ENCODE results near the gene COPB1. TPM values are rescaled to one million over a fixed set of nuclear protein-coding genes. Genes with fewer than 3 reads are reported as not detected.

Gene COPB1, protein sequence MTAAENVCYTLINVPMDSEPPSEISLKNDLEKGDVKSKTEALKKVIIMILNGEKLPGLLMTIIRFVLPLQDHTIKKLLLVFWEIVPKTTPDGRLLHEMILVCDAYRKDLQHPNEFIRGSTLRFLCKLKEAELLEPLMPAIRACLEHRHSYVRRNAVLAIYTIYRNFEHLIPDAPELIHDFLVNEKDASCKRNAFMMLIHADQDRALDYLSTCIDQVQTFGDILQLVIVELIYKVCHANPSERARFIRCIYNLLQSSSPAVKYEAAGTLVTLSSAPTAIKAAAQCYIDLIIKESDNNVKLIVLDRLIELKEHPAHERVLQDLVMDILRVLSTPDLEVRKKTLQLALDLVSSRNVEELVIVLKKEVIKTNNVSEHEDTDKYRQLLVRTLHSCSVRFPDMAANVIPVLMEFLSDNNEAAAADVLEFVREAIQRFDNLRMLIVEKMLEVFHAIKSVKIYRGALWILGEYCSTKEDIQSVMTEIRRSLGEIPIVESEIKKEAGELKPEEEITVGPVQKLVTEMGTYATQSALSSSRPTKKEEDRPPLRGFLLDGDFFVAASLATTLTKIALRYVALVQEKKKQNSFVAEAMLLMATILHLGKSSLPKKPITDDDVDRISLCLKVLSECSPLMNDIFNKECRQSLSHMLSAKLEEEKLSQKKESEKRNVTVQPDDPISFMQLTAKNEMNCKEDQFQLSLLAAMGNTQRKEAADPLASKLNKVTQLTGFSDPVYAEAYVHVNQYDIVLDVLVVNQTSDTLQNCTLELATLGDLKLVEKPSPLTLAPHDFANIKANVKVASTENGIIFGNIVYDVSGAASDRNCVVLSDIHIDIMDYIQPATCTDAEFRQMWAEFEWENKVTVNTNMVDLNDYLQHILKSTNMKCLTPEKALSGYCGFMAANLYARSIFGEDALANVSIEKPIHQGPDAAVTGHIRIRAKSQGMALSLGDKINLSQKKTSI
- total RNA-seq (ENCODE audit: low replicate concordance) = 108 and 130 TPM in 2 replicates
- long read RNA-seq, transcript COPB1-202 (22 exons, 3,382 nt) = major isoform, 206 of 733 reads
- long read RNA-seq, transcript COPB1-201 (22 exons, 3,481 nt) = minor isoform, 22 of 733 reads
- long read RNA-seq, partial matches to known transcripts = 395 of 733 reads
- long read RNA-seq, other reads (novel, unspliced or antisense) = 107 of 733 reads

DNA sequence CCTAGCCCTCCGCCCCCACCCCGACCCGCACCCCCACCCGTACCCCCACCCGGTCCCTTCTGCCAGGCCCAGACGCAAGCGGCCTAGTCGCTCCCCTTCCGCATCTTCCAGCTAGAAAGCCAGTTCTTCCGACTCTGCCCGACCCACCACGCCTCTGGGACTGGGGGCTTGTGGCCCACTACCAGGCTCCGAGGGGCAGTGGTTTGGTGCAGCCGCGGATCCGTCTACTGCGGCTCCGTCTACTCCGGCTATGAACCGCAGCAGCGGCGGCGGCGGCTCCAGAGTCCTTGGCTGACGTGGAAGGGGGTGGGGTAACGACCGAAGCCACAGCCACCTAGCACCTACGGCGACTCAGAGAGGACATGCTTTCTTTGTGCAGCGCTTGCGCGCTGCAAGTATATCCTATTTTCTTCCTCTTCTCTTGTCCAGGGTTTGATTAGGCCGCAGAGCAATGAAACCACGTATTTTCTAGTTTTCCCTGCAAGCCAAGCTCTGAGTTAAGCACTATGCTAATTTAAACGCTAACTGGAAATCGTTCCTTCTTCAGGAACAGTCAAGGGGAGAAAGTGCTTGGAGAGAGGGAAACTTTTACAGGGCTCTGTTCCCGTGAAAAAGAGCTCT is at the start of gene COPB1:
Gene COPB1, minus strand, starts transcription at position 252 of the 621 bp plus-strand sequence. CDS start 883 bp downstream, outside the sequence.
- Mint-ChIP-seq H3K27me3 (no peaks in the 10 kb centered on the region), H3K4me1 (ENCODE audit: unreplicated experiment) (peaks cover 19% of the 10 kb centered on the region), H3K9me3 (no peaks in the 10 kb centered on the region), H3K36me3 (peaks cover 27% of the 10 kb centered on the region), H3K4me3 (peak within 1 kb of the TSS; percentile 99), H3K27ac (peak within 1 kb of the TSS; percentile 92)
- peak; percentile 89 for DNase-seq (ENCODE audit: extremely low spot score, unreplicated experiment)
- TF ChIP-seq, protein P1, sequence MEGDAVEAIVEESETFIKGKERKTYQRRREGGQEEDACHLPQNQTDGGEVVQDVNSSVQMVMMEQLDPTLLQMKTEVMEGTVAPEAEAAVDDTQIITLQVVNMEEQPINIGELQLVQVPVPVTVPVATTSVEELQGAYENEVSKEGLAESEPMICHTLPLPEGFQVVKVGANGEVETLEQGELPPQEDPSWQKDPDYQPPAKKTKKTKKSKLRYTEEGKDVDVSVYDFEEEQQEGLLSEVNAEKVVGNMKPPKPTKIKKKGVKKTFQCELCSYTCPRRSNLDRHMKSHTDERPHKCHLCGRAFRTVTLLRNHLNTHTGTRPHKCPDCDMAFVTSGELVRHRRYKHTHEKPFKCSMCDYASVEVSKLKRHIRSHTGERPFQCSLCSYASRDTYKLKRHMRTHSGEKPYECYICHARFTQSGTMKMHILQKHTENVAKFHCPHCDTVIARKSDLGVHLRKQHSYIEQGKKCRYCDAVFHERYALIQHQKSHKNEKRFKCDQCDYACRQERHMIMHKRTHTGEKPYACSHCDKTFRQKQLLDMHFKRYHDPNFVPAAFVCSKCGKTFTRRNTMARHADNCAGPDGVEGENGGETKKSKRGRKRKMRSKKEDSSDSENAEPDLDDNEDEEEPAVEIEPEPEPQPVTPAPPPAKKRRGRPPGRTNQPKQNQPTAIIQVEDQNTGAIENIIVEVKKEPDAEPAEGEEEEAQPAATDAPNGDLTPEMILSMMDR (conservative IDR thresholded peaks at IDR 0.05) = no peak

DNA sequence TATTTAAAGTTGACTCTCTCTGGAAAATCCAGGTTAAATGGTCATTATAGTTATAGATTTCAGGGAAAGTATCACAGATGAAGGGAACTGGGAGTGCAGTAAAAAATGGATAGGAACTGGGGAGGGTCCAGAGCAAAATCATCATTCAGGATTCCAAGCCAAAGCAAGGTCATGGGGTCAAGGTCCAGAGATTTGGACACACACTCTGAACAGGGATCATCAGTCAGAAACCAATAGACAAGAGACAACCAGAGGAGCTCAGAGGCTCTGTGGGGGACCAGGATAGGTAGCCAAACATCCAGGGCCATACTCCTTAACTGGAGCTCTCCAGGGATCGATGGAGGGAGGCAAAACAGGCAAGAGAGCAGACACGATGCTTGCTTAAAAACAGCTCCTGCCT is 47.8 kb upstream of the COPB1 start:
- Mint-ChIP-seq H3K9me3 (no peaks in the 10 kb centered on the region), H3K4me1 (ENCODE audit: unreplicated experiment) (no peaks in the 10 kb centered on the region), H3K27me3 (no peaks in the 10 kb centered on the region), H3K36me3 (no peaks in the 10 kb centered on the region), H3K4me3 (no peak overlapping the region), H3K27ac (no peak overlapping the region)
- no peak for DNase-seq (ENCODE audit: extremely low spot score, unreplicated experiment)
- TF ChIP-seq, protein P1 (conservative IDR thresholded peaks at IDR 0.05) = no peak

DNA sequence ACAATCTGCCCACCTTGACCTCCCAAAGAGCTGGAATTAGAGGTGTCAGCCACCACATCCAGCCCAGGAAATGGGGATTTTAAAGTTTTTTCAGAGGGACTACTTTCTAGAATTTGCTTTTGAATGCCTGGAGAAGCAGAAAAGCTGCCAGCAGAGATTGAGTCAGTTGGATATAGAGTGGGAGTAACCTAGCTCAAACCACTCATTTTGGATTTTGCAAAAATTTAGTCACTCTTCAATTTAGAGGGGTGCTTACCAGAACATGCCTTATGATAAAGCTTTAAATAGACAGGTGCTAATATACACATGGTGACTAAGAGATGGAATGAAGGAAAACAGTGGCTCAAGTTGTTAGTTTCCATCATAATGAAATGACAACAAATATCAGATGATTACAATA is 47.1 kb upstream of the COPB1 start:
- TF ChIP-seq, protein P1 (conservative IDR thresholded peaks at IDR 0.05) = no peak
- DNase-seq (ENCODE audit: extremely low spot score, unreplicated experiment) = no peak
- Mint-ChIP-seq H3K27me3 (no peaks in the 10 kb centered on the region), H3K9me3 (no peaks in the 10 kb centered on the region), H3K36me3 (no peaks in the 10 kb centered on the region), H3K27ac (no peak overlapping the region), H3K4me3 (no peak overlapping the region), H3K4me1 (ENCODE audit: unreplicated experiment) (no peaks in the 10 kb centered on the region)

DNA sequence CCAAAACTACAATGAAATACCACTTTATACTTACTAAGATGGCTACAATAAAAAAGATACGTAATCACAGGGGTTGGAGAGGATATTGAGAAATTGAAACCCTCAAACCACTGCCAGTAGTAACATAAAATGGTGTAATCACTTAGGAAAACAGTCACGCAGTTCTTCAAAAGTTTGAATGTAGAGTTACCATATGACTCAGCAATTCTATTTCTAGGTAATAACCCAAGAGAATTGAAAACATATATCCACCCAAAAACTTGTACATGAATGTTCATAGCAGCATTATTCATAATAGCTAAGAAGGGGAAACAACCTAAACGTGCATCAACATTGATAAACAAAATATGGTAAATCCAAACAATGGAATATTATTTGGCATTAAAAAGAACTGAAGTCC is 45.0 kb upstream of the COPB1 start:
- H3K9me3 Mint-ChIP-seq = no peaks in the 10 kb centered on the region

More for the DNA sequence above, 45.0 kb upstream of the COPB1 start:
- Mint-ChIP-seq H3K27me3 (no peaks in the 10 kb centered on the region), H3K36me3 (no peaks in the 10 kb centered on the region), H3K4me3 (no peak overlapping the region), H3K27ac (no peak overlapping the region), H3K4me1 (ENCODE audit: unreplicated experiment) (peaks cover 4% of the 10 kb centered on the region)
- no peak for DNase-seq (ENCODE audit: extremely low spot score, unreplicated experiment)
- TF ChIP-seq, protein P1 (conservative IDR thresholded peaks at IDR 0.05) = no peak

All from type B pancreatic cell (in vitro differentiated cells).